Lower lobe of right lung (tissue), 2 donors: ENCODE measurements around the gene SNAPC2. TPM values are rescaled to one million over a fixed set of nuclear protein-coding genes. Genes with fewer than 3 reads are reported as not detected.

Experiments
- ATAC-seq, 2 donors: fragments of 200-7000 bp; cut with Tn5 transposase; one replicate each; pipeline ENCODE4 v1.9.1; 2020 to 2022; ENCODE audit warnings: mild to moderate bottlenecking in 2 of 2, moderate library complexity in 2 of 2
- DNase-seq: peaks from one replicate; pipeline ENCODE4 v3.0.0-alpha.2; 2020
- H3K27ac ChIP-seq: fragments of 200-600 bp; one replicate; pipeline ENCODE4 v1.8.0; 2022
- H3K27me3 ChIP-seq: fragments of 200-600 bp; one replicate; pipeline ENCODE4 v1.8.0; 2022; ENCODE audit warnings: low read depth
- H3K36me3 ChIP-seq: fragments of 200-600 bp; one replicate; pipeline ENCODE4 v1.8.0; 2022; ENCODE audit warnings: mild to moderate bottlenecking
- H3K4me1 ChIP-seq: fragments of 200-600 bp; one replicate; pipeline ENCODE4 v1.8.0; 2022
- H3K4me3 ChIP-seq: fragments of 200-600 bp; one replicate; pipeline ENCODE4 v1.8.0; 2022; ENCODE audit warnings: mild to moderate bottlenecking
- H3K9me3 ChIP-seq: fragments of 200-600 bp; one replicate; pipeline ENCODE4 v1.8.0; 2022
- intact Hi-C: fragments of 100-400 bp; cut with DNase I; formaldehyde crosslinking; loops from one replicate; pipeline ENCODE4 v1.11.0; 2022
- total RNA-seq: library from RNA; stranded (reverse); fragmentation: NEBNext Ultra II Directional; extraction: Animal tissue kit (Norgen Biotek cat#: 25700); gene quantifications from one replicate; pipeline ENCODE4 v1.2.1, GENCODE V29; 2021
- TF ChIP-seq, protein P1 (sequence below): fragments of 200-600 bp; IDR thresholded peaks from one replicate; pipeline ENCODE4 v1.8.0; 2022; ENCODE audit warnings: antibody characterized with exemption, mild to moderate bottlenecking
- donor health status: DM: no; HTN: yes; CAD: no; lungs with severe emphysema.

Gene SNAPC2
- total RNA-seq, 1 donor from 2014 or later = 17.6 TPM

DNA sequence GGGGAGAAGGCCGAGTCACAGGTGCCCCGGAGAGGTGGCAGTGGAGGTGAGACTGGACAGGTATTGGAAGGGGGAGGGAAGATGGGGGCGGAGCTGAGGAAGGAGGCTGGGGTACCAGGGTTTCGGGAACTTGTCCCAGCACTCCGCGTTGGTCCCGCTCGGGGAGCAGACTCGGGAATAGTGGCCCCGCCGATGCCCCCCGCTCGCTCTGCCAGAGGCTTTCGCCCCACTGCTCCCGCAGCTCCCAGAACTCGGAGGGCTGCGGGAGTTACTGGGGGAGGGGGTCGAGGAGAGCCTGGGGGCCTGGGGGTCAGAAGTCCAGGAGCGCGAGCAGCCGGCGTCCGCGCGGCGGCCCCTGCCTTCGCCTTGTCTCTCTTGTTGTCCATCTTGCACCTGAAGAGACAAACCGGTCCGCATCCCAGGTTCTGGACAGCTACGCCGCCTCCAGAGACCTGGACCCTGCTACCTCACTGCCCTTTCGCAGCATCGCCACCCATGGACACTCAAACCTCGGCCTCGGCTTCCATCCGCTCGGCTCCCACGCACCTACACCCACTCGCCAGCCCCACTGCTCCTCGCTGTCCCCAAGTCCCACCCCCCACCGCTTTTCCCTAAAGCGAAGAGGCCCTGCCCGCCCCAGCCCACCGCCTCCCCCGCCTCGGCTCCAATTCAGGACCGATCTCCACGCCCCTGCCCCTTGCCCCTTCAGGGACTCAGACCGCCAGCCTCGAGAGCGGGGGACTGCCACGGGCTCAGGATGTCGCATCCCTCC, 46.6 kb upstream of the SNAPC2 start:
- intact Hi-C loops = no loop called here
- Histone ChIP-seq H3K4me3 (peak overlapping the region; percentile 48), H3K4me1 (peaks cover 41% of the 10 kb centered on the region), H3K27ac (no peak overlapping the region), H3K27me3 (peaks cover 25% of the 10 kb centered on the region), H3K9me3 (no peaks in the 10 kb centered on the region), H3K36me3 (no peaks in the 10 kb centered on the region)
- TF ChIP-seq, protein P1, sequence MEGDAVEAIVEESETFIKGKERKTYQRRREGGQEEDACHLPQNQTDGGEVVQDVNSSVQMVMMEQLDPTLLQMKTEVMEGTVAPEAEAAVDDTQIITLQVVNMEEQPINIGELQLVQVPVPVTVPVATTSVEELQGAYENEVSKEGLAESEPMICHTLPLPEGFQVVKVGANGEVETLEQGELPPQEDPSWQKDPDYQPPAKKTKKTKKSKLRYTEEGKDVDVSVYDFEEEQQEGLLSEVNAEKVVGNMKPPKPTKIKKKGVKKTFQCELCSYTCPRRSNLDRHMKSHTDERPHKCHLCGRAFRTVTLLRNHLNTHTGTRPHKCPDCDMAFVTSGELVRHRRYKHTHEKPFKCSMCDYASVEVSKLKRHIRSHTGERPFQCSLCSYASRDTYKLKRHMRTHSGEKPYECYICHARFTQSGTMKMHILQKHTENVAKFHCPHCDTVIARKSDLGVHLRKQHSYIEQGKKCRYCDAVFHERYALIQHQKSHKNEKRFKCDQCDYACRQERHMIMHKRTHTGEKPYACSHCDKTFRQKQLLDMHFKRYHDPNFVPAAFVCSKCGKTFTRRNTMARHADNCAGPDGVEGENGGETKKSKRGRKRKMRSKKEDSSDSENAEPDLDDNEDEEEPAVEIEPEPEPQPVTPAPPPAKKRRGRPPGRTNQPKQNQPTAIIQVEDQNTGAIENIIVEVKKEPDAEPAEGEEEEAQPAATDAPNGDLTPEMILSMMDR = no peak
- DNase-seq (no peak), ATAC-seq (no peak)

DNA sequence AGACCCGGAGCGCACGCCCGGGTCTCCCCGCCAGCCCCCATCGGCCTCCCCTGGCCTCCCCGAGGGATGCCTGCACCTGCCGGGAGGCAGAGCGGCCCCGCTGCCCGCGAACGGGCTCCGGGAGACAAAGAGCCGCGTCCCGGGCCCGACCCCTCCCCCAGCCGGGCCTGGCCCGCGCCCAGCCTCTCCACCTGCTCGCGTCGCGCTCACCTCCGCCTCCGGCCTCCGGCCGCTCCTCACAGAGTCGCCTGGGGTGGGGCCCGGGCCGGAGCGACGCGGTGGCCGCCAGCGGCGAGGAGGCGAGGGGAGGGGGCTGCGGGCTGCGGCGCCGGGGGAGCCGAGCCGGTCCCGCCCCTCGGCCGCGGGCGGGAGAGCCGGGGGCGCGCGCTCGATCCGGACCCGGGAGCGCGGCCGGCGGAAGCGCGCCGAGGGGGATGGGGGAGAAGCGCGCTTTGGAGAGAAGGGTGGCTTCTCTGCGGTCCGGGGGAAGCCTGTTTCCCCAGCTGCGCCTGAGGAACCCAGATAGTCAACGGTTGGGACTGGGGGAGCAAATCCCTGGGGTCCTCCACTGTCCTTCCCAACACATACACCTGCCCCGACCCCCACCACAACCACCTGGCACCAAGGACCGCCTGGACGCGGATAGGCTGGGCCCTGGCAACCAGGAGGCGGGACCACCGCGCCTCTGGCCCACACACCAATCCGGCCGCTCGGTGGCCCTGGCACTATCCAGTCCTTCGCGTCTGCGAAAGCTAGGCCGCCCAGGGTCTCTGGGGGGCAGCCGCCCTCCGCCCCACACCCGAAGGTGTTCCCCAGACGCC, 45.9 kb upstream of the SNAPC2 start, which contains the start of gene PRR36:
TSS of gene PRR36 (minus strand) at position 315 of the 821 bp plus-strand sequence. CDS start 701 bp downstream, outside the sequence.
- DNase-seq (peak; percentile 79), ATAC-seq (peak; percentile 54 to 57)

DNA sequence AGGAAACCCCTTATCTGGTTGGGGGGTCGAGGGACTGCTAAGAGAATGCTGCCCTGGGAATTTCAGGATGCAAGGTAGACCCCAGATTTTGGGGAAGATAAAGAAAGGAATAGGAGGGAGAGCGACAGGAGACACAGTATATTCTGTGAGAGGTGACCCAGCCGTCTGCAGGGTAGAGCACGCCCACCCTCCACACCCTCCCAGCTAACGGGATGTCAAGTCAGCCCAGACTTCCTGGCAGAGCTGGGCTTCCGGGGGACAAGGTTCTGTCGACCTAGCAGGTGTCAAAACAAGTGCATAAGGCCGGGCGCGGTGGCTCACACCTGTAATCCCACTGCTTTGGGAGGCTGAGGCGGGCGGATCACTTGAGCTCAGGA, 45.3 kb upstream of the SNAPC2 start:
- intact Hi-C loops = no loop called here
- Histone ChIP-seq H3K4me1 (peaks cover 27% of the 10 kb centered on the region), H3K36me3 (no peaks in the 10 kb centered on the region), H3K27ac (no peak overlapping the region), H3K9me3 (no peaks in the 10 kb centered on the region), H3K4me3 (peak overlapping the region; percentile 48), H3K27me3 (peaks cover 25% of the 10 kb centered on the region)
- ATAC-seq (no peak), DNase-seq (no peak)
- TF ChIP-seq, protein P1 = no peak

More for the DNA sequence above, 45.9 kb upstream of the SNAPC2 start, which contains the start of gene PRR36:
- Histone ChIP-seq H3K36me3 (no peaks in the 10 kb centered on the region), H3K27ac (no peak within 1 kb of the TSS), H3K4me1 (peaks cover 33% of the 10 kb centered on the region), H3K4me3 (peak within 1 kb of the TSS; percentile 48), H3K9me3 (no peaks in the 10 kb centered on the region), H3K27me3 (peaks cover 25% of the 10 kb centered on the region)
- intact Hi-C loops = no loop called here
- TF ChIP-seq, protein P1 = no peak

- no peak for DNase-seq
- TF ChIP-seq, protein P1 = no peak
- no peak overlapping the region for H3K27ac ChIP-seq
- ATAC-seq = no peak
- H3K9me3 ChIP-seq = no peaks in the 10 kb centered on the region
- intact Hi-C loops = no loop called here
- no peak overlapping the region for H3K4me3 ChIP-seq
- peaks cover 8% of the 10 kb centered on the region for H3K4me1 ChIP-seq
- no peaks in the 10 kb centered on the region for H3K36me3 ChIP-seq
- peaks cover 22% of the 10 kb centered on the region for H3K27me3 ChIP-seq
These were observed 42.8 kb upstream of the SNAPC2 start for GRCh38 chr19:7877249-7877836.

DNA sequence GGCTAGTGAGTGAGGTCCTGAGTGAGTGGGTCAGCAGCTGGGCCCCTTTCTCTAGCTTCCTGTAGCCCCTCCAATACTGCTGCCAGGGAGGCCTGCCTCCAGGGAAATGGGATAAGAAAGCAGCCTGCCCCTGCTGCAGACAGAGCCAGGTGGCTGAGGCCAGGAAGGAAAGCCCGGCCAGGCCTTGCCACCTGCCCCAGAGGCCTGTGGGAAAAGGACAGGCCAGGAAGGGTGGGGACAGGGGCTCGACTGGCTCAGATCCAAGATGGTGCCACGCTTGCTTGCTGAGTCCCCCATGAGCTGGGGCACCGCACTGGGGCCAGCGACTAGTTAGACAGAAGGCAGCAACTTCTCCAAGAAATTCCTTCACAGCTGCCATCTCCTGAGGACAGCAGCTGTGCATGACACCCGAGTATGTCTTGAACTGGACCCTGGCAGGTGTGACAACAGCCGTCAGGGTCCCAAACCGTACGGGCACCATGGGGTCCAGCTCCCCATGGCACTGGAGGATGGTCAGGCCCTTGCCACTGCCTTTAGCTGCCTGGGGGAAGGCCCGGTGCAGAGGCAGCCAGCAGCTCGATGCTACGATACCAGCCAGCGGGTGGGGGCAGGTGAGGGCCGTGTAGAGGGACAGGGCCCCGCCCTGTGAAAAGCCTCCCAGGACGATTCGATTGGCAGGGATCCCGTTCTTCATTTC, 40.9 kb upstream of the SNAPC2 start:
- ATAC-seq = no peak

More for the DNA sequence above, 40.9 kb upstream of the SNAPC2 start:
- intact Hi-C loops = no loop called here
- H3K4me3 ChIP-seq = no peak overlapping the region
- H3K9me3 ChIP-seq = no peaks in the 10 kb centered on the region
- H3K36me3 ChIP-seq = no peaks in the 10 kb centered on the region
- H3K4me1 ChIP-seq = no peaks in the 10 kb centered on the region
- no peak overlapping the region for H3K27ac ChIP-seq
- no peak for DNase-seq
- TF ChIP-seq, protein P1 = no peak
- H3K27me3 ChIP-seq = peaks cover 5% of the 10 kb centered on the region
